H7 (cell line): ENCODE data around the gene HGFAC. TPM values are rescaled to one million over a fixed set of nuclear protein-coding genes. Genes with fewer than 3 reads are reported as not detected.
"Not testable (repeated sequence)": the region's sequence is repeated elsewhere in the genome, so short reads cannot be mapped to it uniquely, and the experiment has no call there.

ENCODE experiments used
- DNase-seq: peaks from one replicate; pipeline ENCODE4 v3.0.0; 2012
- H3K27me3 ChIP-seq: 2 replicates; pipeline ENCODE4 v1.6.0; 2011; ENCODE audit warnings: mild to moderate bottlenecking, low read length; ENCODE audit not compliant: control insufficient read depth, insufficient read depth
- H3K36me3 ChIP-seq: replicated peaks from 2 replicates; pipeline ENCODE4 v1.5.1; 2011; ENCODE audit warnings: low read length; ENCODE audit not compliant: control insufficient read depth, insufficient read depth
- H3K4me3 ChIP-seq: 2 replicates; pipeline ENCODE4 v1.5.1; 2011; ENCODE audit warnings: low read depth, mild to moderate bottlenecking, control low read depth, low read length, moderate library complexity; ENCODE audit not compliant: insufficient read depth
- total RNA-seq: library from RNA; depleted of rRNA; stranded (reverse); fragments of >200 nt; shearing (Covaris generic); gene quantifications from 2 replicates; pipeline ENCODE4 v1.2.3, GENCODE V29; 2014

HGFAC gene
- total RNA-seq, 1 experiment from 2014 or later: 0.03 TPM

DNA sequence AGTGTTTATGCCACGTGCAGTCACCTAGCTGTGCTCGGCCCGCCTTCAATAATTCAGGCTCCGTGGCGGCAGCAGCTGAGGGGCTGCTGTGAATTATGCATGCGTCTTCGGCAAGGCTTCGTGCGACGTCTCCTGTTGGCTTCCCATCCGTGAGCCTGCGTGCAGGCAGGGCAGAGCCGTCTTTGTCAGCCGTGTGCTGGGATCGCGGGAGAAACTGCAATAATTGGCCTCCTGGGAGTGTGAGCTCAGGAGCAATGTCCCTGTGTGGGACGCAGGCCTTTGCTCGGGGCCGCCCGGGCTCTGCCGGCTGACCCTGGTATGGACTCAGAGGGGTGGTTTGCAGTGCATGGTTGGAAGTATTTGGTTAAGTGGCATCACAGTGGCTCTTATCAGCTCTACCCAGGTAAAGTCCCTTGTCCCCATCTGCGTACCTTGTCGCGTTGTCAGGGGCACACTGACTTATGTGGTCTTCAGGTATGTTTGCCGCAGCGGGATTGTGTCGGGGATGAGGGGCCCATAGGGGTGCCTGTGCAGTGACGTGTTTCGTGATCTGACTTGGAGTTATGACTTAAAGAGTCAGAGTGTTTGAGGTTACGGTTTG, 34.5 kb upstream of the HGFAC start:
- no peaks in the 10 kb centered on the region for H3K36me3 ChIP-seq
- H3K27me3 ChIP-seq: no peaks in the 10 kb centered on the region
- H3K4me3 ChIP-seq: no peak overlapping the region
- DNase-seq: peak; percentile 64

DNA sequence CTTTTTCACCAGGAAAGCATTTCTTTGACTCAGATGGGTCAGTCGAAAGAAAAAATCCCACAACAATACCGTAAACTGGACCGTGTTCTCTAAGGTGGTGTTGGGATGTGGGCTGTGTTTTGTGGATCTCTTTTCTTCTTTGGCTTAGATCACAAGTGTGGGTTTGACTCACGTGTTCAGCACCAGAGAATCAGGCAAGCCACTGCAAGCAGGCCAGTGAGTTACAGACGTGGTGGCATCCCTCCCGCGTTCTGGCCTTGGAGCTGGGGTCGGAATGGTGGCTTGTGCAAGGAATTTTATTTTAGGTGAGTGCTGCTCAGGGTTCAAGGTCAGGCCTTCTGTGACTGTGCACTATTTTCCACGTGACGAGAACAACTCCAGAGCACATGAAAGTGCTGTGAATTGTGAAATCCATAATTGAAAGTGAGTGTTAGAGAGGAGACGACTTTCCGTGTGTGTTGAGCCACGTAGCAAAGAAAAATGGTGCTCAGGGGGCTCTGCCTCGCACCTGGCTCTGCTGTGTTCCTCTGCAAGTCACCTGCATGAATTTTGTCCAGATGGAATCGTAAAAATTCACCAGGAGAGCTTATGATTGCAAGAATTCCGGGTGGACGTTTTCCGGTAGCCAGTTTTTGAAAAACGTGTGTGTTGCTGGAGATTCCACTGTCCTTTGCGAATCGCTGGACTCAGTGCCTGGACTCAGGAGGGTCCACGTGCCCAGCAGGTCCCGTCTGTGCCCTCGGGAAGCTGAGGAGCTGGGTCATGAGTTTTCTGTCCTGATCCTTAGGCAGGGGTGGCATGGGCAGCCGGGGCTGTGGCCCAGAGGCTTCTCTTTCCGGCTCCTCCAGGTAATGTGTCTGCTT, 33.6 kb upstream of the HGFAC start:
- peak; percentile 23 for DNase-seq
- Histone ChIP-seq H3K36me3 (no peaks in the 10 kb centered on the region), H3K27me3 (no peaks in the 10 kb centered on the region), H3K4me3 (no peak overlapping the region)

DNA sequence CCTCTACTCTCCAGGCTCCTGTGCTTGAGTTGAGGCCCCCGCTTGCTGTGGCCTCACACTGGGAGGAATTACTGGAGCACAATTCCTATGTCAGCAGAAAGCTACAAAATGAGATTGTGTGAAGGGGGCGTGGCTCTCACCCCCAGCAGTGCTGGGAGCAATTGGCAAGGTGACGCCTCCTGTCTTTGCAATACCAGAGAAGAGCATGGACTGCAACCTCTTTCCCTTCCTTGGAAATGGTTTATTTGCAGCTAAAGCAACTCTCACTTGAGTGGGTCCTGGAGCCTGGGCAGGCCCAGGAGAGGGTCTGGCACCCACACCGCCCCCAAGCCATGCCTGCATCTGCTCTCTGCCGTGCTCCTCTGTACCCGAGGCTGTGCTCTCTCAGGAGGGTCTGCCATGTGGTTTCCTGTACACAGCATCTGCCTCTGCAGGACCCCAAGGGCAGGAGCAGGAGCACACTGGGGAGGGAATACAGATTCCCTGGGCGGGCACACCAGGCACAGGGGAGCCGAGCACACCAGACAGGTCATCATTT, 32.9 kb upstream of the HGFAC start:
- H3K27me3 ChIP-seq: no peaks in the 10 kb centered on the region
- DNase-seq: peak; percentile 77
- H3K4me3 ChIP-seq: no peak overlapping the region
- no peaks in the 10 kb centered on the region for H3K36me3 ChIP-seq

DNA sequence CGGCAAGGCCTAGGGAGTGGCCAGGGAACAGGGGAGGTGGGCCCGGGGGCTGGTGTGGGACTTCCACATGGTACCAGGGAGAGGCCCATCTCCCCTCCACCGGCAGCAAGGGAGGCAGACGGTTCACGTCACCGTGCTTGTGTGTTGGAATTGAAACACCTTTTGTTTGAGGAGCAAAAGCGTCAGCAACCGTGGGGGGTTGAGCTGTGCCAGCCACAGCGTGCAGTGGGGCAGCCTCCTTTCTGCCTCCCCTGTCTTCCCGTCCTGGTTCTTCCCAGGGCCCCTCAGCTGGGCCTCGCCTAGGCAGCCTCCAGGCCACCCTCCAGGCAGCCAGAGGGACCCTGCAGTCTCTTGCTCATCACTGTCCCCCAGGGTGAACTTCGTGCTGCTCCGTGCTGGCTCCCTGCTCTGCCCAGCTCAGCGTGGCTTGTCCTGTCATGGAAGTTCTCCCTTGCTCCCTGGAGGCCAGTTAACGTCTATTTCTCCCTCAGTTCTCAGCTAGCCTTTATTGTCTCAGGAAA, 32.1 kb upstream of the HGFAC start:
- H3K27me3 ChIP-seq: no peaks in the 10 kb centered on the region
- DNase-seq: no peak
- H3K4me3 ChIP-seq: no peak overlapping the region
- H3K36me3 ChIP-seq: no peaks in the 10 kb centered on the region

DNA sequence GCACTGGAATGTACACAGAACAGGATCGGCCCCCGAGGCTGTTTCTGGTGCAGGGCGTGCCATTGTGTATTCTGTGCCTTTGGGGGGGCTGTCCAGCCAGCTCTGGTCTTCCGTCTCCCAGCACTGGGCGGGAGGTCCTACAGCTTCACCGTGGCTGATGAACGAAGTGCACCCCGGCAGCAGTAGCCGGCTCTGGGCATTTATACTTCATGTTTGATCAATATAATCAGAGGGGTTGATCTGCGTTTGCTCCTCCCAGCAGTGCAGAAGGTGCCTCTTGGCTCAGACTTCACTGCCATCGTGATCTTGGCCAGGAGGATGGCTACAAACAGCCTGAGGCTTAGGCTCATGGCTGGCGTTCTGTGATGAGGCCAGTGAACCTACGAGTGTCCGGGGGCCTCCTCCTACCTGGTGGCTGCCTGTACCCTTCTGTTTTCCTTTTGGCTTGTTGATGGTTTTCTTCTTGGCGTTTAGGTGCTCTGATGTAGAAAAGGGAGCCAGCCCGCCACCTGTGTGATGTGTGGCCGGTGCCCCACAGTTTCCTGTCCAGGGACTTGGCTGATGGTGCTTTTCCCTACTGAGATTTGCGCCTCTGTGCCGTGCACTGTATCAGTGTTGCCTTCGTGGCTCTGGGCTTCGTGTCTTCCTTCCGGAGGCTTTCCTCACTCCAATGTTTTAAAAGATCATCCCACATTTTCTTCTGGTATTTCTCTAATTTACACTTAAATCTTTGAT, 31.2 kb upstream of the HGFAC start:
- no peak for DNase-seq
- Histone ChIP-seq H3K4me3 (no peak overlapping the region), H3K27me3 (no peaks in the 10 kb centered on the region), H3K36me3 (no peaks in the 10 kb centered on the region)

DNA sequence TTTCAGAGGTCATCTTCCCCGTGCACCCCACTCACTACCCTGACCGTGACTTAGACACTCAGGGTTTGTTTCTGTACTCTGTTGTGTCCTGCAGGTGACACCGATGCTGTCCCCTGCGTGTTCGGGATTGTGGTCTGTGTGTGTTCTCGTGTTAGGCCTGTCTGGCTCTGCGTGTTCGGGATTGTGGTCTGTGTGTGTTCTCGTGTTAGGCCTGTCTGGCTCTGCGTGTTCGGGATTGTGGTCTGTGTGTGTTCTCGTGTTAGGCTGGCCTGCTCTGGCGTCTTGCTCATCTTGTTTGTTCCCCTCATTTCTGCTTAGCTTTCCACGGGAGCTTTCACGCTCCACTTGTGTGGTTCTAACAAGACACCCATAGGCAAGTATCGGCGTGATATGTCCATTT, 30.6 kb upstream of the HGFAC start:
- H3K27me3 ChIP-seq, H3K4me3 ChIP-seq, DNase-seq: not testable (repeated sequence)

DNA sequence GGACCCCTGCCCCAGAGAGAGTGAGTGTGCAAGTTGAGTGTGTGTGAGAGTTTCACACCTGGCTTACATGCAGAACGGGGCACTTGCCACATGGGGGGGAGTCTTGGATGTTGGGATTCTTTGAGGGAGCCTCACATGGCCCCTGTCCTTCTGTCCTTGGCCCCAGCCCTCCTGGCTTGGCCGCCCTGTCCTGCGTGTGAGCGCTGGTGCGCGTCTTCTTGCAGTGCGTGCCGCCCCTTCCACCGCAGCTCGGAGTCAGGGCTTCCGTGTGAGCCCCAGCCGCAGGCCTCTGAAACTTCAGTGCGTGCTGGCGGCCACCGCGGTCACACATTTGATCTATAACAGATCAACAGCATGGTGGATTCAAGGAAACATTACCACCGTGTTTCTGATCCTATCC, 30.1 kb upstream of the HGFAC start:
- no peaks in the 10 kb centered on the region for H3K36me3 ChIP-seq
- H3K27me3 ChIP-seq: no peaks in the 10 kb centered on the region
- DNase-seq: no peak
- no peak overlapping the region for H3K4me3 ChIP-seq

More for the DNA sequence above, 30.6 kb upstream of the HGFAC start:
- H3K36me3 ChIP-seq: not testable (repeated sequence)

DNA sequence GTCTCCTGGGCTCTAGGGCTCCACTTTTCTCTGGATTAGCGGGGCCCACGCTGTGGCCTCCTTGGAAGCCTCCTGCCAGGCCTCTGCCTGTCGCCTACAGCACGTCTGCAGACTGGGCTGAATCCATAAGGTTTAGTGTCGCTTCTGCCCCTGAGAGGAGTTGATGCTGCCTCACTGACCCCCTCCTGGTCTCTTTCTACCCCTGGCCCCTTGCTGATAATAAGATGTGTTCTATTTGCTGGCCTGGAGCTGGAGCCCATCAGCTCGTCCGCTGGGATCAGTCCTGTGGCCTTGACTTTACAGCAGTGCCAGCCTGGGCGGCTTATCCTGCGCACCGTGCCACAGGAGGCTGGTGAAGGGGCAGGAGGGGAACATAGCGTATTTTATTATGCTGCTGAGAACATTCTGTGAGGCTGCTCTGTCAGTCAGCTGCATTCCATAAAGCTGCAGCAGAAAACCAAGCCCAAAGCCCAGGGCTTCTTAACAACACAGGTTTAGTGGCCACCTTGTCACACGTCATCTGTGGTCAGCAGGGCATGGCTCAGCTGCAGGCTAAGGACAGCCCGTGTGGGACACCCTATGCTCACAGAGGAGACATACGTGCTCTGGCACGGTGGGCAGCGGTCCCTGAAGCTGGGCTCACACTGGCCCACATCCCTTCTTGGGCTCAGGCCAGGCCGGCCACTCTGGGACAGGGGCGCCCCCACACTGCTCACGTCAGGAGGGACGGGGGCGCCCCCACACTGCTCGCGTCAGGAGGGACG, 29.3 kb upstream of the HGFAC start:
- no peaks in the 10 kb centered on the region for H3K27me3 ChIP-seq
- no peak for DNase-seq
- no peaks in the 10 kb centered on the region for H3K36me3 ChIP-seq
- no peak overlapping the region for H3K4me3 ChIP-seq

DNA sequence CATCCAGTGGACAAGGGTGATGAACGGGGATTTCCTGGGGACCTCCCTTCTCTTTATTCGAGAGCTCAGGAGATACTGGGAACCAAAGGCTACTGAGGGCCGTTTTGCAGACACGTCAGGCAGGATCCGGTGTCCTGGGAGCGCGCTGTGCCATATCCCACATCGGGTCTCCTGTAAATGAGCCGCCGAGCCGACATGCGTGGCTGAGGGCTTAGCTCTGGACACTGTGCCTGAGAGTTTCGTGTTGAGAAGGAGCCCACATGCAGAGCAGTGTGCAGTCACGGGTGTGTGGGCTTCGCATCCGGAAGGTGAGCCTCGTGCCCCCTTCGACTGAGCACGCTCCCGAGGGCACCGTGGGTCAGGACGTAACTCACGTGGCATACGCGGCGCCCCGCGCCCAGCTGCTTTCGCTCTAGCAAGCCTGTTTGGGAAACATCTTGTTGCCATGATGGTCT, 28.5 kb upstream of the HGFAC start:
- DNase-seq: no peak
- no peak overlapping the region for H3K4me3 ChIP-seq
- no peaks in the 10 kb centered on the region for H3K27me3 ChIP-seq
- no peaks in the 10 kb centered on the region for H3K36me3 ChIP-seq

DNA sequence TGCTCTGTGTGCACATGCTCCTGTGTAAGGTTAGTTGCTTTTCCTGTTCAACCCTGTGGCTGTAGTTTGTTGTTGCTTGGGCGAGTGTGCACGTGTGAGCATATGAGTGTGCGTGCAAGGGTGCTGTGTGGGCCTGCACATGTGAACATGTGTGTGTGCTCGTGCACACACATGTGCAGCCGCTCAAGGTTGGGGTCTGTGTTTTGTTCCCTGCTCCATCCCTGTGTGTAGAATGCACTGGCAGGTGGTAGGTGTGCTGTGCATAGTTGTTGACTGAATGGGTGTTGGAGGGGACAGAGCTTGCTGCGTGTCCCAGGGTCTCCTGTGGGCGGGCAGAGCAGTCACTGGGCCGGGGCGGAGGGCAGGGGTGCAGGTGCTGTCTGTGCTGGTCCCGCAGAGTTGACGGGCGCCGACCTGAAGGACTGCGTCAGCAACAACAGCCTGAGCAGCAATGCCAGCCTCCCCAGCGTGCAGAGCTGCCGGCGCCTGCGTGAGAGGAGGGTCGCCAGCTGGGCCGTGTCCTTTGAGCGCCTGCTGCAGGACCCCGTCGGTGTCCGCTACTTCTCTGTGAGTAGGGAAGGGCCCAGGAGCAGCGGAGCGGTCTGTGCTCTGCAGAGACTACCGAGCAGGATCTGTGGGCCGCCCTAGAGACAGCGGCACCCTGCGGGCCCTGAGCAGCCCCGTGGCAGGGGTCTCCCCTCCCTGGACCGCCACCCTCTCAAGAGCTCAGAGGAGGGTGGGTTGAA, 27.9 kb upstream of the HGFAC start:
- H3K27me3 ChIP-seq: no peaks in the 10 kb centered on the region
- H3K36me3 ChIP-seq: no peaks in the 10 kb centered on the region
- peak; percentile 79 for DNase-seq
- H3K4me3 ChIP-seq: no peak overlapping the region

DNA sequence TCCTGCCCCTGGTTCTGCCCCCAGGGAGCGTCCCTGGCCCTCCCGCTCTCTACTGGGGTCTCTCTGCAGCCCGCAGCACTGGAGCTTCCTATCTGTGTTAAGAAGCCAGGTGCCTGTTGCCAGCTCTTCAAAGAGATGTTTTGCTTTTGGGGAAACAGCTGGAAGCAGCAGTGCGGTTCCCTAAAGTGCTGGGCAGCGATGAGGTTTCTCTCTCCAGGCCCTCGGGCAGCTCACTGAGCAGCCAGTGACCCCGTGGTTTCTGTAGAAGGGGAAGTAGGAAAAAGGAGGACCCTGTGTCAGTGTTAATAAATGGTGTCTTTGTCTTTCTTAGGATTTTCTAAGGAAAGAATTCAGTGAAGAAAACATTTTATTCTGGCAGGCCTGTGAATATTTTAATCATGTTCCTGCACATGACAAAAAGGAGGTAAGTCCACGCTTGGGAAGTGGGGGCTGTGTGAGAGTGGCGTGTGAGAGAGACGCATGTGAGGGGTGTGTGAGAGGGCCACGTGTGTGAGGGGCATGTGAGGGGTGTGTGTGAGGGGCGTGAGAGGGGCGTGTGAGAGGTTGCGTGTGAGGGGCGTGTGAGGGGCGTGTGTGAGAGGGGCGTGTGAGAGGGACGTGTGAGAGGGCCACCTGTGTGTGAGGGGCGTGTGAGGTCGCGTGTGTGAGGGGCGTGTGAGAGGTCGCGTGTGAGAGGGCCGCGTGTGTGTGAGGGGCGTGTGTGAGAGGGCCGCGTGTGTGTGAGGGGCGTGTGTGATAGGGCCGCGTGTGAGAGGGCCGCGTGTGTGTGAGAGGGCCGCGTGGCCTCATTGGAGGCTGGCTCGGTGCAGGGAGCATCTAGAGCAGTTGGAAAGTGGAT, 27.1 kb upstream of the HGFAC start:
- Histone ChIP-seq H3K4me3 (no peak overlapping the region), H3K27me3 (no peaks in the 10 kb centered on the region), H3K36me3 (no peaks in the 10 kb centered on the region)
- peak; percentile 51 for DNase-seq

DNA sequence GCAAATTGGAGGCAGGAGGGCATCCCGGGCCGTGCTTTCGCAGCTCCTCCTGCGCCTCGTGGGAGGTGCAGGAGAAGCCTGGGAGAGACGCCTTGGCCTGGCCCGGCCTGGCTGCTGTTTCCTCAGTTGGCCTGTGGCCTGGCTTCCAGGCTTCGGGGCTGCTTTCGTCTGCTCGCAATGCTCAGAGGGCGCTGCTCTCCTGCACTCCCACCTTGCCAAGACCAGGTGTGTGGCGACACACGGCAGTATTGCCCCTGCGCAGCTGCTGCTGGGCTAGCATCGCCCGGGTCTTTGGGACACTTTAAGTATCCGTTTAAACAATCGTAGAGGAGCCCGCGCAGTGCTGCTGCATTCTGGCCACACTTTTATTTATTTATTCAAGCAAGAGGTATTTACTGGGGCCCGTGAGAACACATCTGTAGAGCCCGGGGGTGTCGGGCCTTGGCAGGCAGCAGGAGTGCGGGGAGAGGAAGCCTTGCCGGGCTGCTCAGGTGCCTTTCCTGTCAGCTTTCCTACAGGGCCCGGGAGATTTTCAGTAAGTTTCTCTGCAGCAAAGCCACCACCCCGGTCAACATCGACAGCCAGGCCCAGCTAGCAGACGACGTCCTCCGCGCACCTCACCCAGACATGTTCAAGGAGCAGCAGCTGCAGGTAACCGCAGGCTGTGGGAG, 26.2 kb upstream of the HGFAC start:
- Histone ChIP-seq H3K36me3 (no peaks in the 10 kb centered on the region), H3K27me3 (no peaks in the 10 kb centered on the region), H3K4me3 (no peak overlapping the region)
- DNase-seq: no peak
